HepG2 (cell line): ENCODE data around the gene ABCB8. TPM values are rescaled to one million over a fixed set of nuclear protein-coding genes. Genes with fewer than 3 reads are reported as not detected.

Source experiments
- IRX3 ChIP-seq: sonication (generic); formaldehyde crosslinking; IDR thresholded peaks from 2 replicates; pipeline ENCODE4 v1.8.1; 2023; ENCODE audit warnings: mild to moderate bottlenecking, low read depth, missing genetic modification reagents, borderline replicate concordance
- ONECUT2 ChIP-seq: sonication (generic); formaldehyde crosslinking; IDR thresholded peaks from 2 replicates; pipeline ENCODE4 v1.4.0; 2020; ENCODE audit warnings: missing genetic modification reagents
- WIZ ChIP-seq: sonication (generic); formaldehyde crosslinking; IDR thresholded peaks from 2 replicates; pipeline ENCODE4 v1.5.1; 2020; ENCODE audit warnings: mild to moderate bottlenecking, missing genetic modification reagents
- YEATS4 ChIP-seq: sonication (generic); formaldehyde crosslinking; IDR thresholded peaks from 2 replicates; pipeline ENCODE4 v1.4.0; 2020; ENCODE audit warnings: missing genetic modification reagents, borderline replicate concordance
- ZNF329 ChIP-seq: sonication (generic); formaldehyde crosslinking; IDR thresholded peaks from 2 replicates; pipeline ENCODE4 v1.9.0; 2021; ENCODE audit warnings: low read depth, mild to moderate bottlenecking, missing genetic modification reagents
- ZZZ3 ChIP-seq: sonication (generic); formaldehyde crosslinking; IDR thresholded peaks from 2 replicates; pipeline ENCODE4 v1.4.0; 2020; ENCODE audit warnings: missing genetic modification reagents, mild to moderate bottlenecking, borderline replicate concordance
- polyA plus RNA-seq, 8 experiments: library from polyadenylated mRNA; depleted of rRNA in 3 of 8; stranded (reverse) in 7 of 8; unstranded in 1 of 8; fragments of >200 nt; fragmentation: Illumina TruSeq in 4 of 8; extraction: Trizol in 4 of 8; gene quantifications; 2 replicates each; pipeline versions ENCODE4 v1.2.1 to v1.2.3, GENCODE V29; 2011 to 2016; ENCODE audit warnings: low read depth in 4 of 8, missing spikeins in 1 of 8, mixed read lengths in 1 of 8; ENCODE audit not compliant: insufficient read depth in 1 of 8
- total RNA-seq, 5 experiments: library from RNA; depleted of rRNA; stranded (reverse); fragments of >200 nt; fragmentation: Illumina TruSeq; extraction: Trizol; gene quantifications; 2 replicates each; pipeline ENCODE4 v1.2.3, GENCODE V29; 2016; ENCODE audit warnings: low read depth in 1 of 5
- TF ChIP-seq, protein P1 (sequence below): sonication (generic); formaldehyde crosslinking; IDR thresholded peaks from one replicate; pipeline ENCODE4 v1.5.1; 2020; ENCODE audit warnings: mild to moderate bottlenecking, missing genetic modification reagents; ENCODE audit errors: not compliant biosample characterization
- TF ChIP-seq, protein P2 (sequence below): sonication (generic); formaldehyde crosslinking; IDR thresholded peaks from 2 replicates; pipeline ENCODE4 v1.5.1; 2020; ENCODE audit warnings: mild to moderate bottlenecking, moderate library complexity, missing genetic modification reagents
- TF ChIP-seq, protein P3 (sequence below): sonication (generic); formaldehyde crosslinking; conservative IDR thresholded peaks from 2 replicates; pipeline ENCODE4 v1.8.0; 2022; ENCODE audit warnings: mild to moderate bottlenecking, moderate library complexity, missing genetic modification reagents
- TF ChIP-seq, protein P4 (sequence below): sonication (generic); formaldehyde crosslinking; IDR thresholded peaks from 2 replicates; pipeline ENCODE4 v1.8.0; 2022; ENCODE audit warnings: mild to moderate bottlenecking, missing genetic modification reagents, moderate library complexity
- TF ChIP-seq, protein P5 (sequence below): sonication (generic); formaldehyde crosslinking; IDR thresholded peaks from 2 replicates; pipeline ENCODE4 v1.4.0; 2020; ENCODE audit warnings: mild to moderate bottlenecking, missing genetic modification reagents
- TF ChIP-seq, protein P6 (sequence below): sonication (generic); formaldehyde crosslinking; IDR thresholded peaks from 2 replicates; pipeline ENCODE4 v1.4.0; 2020; ENCODE audit warnings: missing genetic modification reagents

ABCB8 gene
- total and polyA plus RNA-seq, 2 of the 13 experiments (the other 11 are each of a cell fraction or from before 2014, with no cell fraction given), result 6.6 to 16.7 TPM

DNA sequence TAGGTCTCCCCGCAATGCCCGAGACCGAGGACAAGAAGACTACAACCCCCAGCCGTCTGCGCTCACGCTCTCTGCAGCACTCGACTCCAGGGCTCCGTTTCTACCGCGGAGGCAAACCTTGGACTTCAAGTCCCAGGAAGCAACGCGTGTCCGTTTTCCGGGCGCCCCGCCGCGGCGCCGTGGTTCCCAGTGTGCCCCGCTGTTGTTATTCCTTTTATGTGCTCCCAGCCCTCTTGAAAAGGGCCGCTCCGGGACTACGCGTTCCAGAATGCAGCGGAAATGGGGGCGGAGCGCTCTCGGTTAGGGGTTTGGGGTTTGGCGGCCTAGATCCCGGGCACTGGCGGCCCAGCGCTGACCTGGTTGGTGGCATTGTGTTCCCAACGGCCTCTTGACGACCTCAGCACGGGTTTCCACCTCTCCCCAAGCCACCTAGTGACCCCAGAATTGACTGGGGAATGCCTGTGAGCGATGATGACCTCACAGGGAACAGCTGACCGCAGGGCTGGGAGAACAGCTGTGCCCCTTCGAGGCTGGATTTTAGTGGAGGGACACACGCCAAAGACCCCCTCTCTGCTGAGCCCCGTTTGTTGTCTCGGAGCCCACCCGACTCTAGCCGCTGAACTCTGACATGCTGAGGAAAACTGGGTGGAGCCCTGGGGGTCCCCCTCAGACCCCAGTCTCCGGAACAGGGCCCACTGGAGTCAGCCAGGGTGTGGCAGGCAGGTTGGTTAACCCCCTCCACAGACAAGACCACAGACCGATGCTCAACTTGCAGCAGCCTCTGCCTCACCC, 29.9 kb downstream of the ABCB8 start (continued):
- TF ChIP-seq, protein P1, sequence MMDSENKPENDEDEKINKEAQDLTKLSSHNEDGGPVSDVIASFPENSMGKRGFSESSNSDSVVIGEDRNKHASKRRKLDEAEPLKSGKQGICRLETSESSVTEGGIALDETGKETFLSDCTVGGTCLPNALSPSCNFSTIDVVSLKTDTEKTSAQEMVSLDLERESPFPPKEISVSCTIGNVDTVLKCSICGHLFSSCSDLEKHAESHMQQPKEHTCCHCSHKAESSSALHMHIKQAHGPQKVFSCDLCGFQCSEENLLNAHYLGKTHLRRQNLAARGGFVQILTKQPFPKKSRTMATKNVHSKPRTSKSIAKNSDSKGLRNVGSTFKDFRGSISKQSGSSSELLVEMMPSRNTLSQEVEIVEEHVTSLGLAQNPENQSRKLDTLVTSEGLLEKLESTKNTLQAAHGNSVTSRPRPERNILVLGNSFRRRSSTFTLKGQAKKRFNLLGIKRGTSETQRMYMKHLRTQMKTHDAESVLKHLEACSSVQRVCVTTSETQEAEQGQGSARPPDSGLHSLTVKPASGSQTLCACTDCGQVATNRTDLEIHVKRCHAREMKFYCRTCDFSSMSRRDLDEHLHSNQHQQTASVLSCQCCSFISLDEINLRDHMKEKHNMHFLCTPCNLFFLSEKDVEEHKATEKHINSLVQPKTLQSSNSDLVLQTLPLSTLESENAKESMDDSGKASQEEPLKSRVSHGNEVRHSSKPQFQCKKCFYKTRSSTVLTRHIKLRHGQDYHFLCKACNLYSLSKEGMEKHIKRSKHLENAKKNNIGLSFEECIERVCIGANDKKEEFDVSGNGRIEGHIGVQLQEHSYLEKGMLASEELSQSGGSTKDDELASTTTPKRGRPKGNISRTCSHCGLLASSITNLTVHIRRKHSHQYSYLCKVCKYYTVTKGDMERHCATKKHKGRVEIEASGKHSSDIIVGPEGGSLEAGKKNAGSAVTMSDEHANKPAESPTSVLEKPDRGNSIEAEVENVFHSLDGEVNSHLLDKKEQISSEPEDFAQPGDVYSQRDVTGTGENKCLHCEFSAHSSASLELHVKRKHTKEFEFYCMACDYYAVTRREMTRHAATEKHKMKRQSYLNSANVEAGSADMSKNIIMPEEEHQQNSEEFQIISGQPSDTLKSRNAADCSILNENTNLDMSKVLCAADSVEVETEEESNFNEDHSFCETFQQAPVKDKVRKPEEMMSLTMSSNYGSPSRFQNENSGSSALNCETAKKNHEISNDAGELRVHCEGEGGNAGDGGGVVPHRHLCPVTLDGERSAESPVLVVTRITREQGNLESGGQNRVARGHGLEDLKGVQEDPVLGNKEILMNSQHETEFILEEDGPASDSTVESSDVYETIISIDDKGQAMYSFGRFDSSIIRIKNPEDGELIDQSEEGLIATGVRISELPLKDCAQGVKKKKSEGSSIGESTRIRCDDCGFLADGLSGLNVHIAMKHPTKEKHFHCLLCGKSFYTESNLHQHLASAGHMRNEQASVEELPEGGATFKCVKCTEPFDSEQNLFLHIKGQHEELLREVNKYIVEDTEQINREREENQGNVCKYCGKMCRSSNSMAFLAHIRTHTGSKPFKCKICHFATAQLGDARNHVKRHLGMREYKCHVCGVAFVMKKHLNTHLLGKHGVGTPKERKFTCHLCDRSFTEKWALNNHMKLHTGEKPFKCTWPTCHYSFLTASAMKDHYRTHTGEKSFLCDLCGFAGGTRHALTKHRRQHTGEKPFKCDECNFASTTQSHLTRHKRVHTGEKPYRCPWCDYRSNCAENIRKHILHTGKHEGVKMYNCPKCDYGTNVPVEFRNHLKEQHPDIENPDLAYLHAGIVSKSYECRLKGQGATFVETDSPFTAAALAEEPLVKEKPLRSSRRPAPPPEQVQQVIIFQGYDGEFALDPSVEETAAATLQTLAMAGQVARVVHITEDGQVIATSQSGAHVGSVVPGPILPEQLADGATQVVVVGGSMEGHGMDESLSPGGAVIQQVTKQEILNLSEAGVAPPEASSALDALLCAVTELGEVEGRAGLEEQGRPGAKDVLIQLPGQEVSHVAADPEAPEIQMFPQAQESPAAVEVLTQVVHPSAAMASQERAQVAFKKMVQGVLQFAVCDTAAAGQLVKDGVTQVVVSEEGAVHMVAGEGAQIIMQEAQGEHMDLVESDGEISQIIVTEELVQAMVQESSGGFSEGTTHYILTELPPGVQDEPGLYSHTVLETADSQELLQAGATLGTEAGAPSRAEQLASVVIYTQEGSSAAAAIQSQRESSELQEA, result no peak
- TF ChIP-seq ZNF329 (no peak), WIZ (CRISPR knock-in tag) (no peak), YEATS4 (CRISPR knock-in tag) (no peak), ZZZ3 (CRISPR knock-in tag) (peak; percentile 43; the same call in 1 of the 2 replicates), ONECUT2 (CRISPR knock-in tag) (no peak), IRX3 (CRISPR knock-in tag) (no peak)
- TF ChIP-seq, protein P2, sequence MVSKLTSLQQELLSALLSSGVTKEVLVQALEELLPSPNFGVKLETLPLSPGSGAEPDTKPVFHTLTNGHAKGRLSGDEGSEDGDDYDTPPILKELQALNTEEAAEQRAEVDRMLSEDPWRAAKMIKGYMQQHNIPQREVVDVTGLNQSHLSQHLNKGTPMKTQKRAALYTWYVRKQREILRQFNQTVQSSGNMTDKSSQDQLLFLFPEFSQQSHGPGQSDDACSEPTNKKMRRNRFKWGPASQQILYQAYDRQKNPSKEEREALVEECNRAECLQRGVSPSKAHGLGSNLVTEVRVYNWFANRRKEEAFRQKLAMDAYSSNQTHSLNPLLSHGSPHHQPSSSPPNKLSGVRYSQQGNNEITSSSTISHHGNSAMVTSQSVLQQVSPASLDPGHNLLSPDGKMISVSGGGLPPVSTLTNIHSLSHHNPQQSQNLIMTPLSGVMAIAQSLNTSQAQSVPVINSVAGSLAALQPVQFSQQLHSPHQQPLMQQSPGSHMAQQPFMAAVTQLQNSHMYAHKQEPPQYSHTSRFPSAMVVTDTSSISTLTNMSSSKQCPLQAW (CRISPR knock-in tag), result 0 out of 2 replicates have a peak, but pooled peaks have one; percentile 51
- TF ChIP-seq, protein P3, sequence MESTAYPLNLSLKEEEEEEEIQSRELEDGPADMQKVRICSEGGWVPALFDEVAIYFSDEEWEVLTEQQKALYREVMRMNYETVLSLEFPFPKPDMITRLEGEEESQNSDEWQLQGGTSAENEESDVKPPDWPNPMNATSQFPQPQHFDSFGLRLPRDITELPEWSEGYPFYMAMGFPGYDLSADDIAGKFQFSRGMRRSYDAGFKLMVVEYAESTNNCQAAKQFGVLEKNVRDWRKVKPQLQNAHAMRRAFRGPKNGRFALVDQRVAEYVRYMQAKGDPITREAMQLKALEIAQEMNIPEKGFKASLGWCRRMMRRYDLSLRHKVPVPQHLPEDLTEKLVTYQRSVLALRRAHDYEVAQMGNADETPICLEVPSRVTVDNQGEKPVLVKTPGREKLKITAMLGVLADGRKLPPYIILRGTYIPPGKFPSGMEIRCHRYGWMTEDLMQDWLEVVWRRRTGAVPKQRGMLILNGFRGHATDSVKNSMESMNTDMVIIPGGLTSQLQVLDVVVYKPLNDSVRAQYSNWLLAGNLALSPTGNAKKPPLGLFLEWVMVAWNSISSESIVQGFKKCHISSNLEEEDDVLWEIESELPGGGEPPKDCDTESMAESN (CRISPR knock-in tag), result peak; percentile 80
- TF ChIP-seq, protein P4, sequence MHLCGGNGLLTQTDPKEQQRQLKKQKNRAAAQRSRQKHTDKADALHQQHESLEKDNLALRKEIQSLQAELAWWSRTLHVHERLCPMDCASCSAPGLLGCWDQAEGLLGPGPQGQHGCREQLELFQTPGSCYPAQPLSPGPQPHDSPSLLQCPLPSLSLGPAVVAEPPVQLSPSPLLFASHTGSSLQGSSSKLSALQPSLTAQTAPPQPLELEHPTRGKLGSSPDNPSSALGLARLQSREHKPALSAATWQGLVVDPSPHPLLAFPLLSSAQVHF (CRISPR knock-in tag), result no peak
- TF ChIP-seq, protein P5, sequence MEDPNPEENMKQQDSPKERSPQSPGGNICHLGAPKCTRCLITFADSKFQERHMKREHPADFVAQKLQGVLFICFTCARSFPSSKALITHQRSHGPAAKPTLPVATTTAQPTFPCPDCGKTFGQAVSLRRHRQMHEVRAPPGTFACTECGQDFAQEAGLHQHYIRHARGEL (CRISPR knock-in tag), result no peak
- TF ChIP-seq, protein P6, sequence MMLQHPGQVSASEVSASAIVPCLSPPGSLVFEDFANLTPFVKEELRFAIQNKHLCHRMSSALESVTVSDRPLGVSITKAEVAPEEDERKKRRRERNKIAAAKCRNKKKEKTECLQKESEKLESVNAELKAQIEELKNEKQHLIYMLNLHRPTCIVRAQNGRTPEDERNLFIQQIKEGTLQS (CRISPR knock-in tag), result peak; percentile 37; the same call in 1 of the 2 replicates
